GM11168 (cell line): Measurements from ENCODE around the gene RHEX.
"Not testable (repeated sequence)": the region's sequence is repeated elsewhere in the genome, so short reads cannot be mapped to it uniquely, and the experiment has no call there.

Source experiments
- in situ Hi-C: fragments of 300-500 bp; cut with MboI; formaldehyde crosslinking; loops from one replicate; pipeline ENCODE4 v1.12.0; 2022; ENCODE audit warnings: low sequenced_read_pairs; ENCODE audit not compliant: unreplicated experiment

RHEX gene, protein sequence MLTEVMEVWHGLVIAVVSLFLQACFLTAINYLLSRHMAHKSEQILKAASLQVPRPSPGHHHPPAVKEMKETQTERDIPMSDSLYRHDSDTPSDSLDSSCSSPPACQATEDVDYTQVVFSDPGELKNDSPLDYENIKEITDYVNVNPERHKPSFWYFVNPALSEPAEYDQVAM

GRCh38 chr1:206052919-206053610 lies at the start of gene RHEX:
Gene RHEX (plus strand): TSS chr1:206053173. CDS start chr1:206097829, 44,656 bp downstream.
- in situ Hi-C loops = not testable (repeated sequence)

DNA sequence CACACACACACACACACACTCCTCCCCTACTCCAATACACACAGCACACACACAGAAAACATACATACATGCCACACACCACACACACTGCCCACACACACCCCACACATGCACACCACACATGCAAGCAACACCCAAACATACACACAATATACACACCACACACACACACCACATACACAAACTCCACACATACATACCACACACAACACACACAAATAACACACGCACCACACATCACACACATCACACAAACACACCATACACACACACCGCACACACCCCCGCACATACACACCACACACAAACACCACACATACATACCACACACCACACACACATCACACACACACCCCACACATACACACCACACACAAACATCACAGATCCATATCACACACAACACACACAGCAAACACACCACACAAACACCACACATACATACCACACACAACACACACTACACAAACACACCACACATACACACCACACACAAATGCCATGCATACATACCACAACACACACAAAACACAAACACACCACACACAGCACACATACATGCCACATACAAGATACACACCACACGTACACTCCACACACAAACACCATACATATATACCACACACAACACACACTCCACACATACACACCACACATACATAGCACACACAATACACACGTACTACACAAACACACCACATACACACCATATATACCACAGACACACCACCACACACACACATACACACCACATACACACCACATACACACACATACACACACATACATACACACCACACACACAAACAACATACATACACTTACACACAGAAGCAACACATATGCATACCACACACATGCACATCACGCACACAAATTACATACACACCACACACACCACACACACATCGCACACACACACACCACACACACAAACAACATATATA lies 48.8 kb upstream of the RHEX start:
- in situ Hi-C loops = no loop called here

- in situ Hi-C loops = no loop called here
Observed at GRCh38 chr1:206004826-206005225, 48.1 kb upstream of the RHEX start.

DNA sequence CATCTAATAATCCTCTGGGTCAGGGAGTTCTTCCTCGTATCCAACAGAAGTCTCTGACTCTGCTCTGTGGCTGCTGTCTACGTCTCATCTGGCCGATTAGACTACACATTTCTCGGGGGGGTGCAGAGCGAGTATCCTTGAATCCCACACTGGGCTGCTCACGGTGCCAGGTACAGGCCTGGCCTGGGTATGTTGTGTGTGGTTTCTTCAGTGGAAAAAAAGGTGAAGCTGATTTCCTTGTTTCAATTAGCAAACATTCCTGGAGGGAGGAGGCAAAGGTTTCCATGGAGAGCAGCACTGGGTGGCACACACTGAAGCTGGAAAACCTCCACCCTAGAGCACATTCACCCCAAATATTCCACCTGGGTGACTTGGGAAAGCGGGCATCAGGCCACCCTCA lies 47.7 kb upstream of the RHEX start:
- in situ Hi-C loops = no loop called here

GRCh38 chr1:206005778-206006180 lies 47.2 kb upstream of the RHEX start:
- in situ Hi-C loops = no loop called here

DNA sequence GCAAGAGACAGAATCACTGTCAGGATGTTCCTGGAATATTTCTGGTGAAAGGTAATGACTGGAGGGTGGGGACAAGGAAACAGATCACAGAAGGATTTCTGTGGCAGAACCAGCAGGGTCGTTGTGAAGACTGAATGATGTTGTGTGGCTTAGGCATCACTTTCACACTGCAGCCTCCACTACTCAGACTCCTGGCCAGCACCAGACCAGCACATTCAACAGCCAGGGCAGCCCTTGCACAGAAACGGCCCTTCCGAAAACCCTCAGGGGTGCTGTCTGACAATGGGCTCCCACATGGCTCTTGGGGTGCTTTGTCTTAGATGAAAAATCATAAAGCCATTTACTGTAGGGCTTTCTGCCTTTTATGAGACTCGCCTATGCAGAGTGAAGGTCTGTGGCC lies 46.0 kb upstream of the RHEX start:
- in situ Hi-C loops = no loop called here

GRCh38 chr1:206010060-206010459 lies 42.9 kb upstream of the RHEX start:
- in situ Hi-C loops = no loop called here

- in situ Hi-C loops = no loop called here
Observed at GRCh38 chr1:206011057-206011456, 41.9 kb upstream of the RHEX start.

DNA sequence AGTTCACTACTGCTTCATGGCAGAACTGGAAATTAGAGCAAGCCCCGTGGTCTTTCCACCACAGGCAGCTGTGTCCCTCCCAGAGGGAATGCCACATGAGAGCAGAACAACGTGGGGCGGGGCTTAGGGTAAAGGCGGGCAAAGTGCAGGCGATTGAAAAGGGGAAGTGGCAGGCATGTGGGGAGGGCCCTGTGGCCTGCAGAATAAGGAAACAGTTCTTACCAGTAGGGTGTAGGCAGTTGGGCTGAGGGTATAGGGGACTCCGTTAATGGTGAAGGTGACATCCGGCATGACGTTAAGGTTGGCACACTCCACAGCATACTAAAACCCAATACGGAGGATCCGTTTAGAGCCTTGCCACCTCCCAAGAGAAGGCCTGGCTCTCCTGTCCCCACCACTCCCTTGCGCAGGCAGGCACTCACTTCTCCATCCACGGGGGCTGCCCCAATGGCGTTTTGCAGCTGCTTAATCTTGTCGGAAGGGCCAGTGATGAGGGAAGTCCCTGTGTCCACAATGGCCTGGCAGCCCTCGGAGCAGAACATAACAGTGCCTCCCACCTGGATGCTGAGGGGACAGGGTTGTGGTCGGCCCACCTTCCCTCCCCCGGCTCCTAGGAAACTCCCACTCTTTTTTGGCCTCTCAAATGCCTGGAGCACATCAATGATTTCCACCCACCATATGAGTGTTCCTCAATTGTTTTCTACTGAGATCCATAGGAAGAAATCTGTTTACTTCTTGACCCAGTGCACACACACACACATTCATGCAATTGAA lies 40.7 kb upstream of the RHEX start:
- in situ Hi-C loops = no loop called here

- in situ Hi-C loops = no loop called here
Observed at GRCh38 chr1:206013026-206013795, 39.8 kb upstream of the RHEX start.

DNA sequence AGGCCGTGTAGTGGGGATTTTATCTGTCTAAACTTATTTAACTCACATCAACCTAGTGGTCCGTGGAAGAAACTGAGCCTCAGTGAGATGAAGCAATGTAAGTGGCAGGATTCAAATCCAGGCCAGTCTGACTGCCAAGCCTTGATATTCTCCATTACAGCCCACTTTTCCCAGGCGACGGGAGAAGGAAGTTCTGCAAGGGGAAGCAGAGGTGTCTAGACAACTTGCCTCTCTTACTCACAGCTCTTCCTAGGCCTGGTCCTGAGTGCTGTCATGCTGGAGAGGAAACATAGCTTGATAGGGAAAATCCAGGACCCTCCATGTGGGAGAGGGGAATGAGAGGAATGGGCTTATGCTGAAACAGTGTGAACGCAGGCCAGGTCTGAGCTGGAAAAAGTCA lies 38.4 kb upstream of the RHEX start:
- in situ Hi-C loops = no loop called here

GRCh38 chr1:206015071-206015470 lies 37.9 kb upstream of the RHEX start:
- in situ Hi-C loops = no loop called here

GRCh38 chr1:206020393-206021007 lies 32.5 kb upstream of the RHEX start:
- in situ Hi-C loops = no loop called here

GRCh38 chr1:206021008-206021625 lies 31.9 kb upstream of the RHEX start:
- in situ Hi-C loops = no loop called here

GRCh38 chr1:206021626-206022365 lies 31.2 kb upstream of the RHEX start:
- in situ Hi-C loops = no loop called here

- in situ Hi-C loops = no loop called here
Observed at GRCh38 chr1:206022766-206023165, 30.2 kb upstream of the RHEX start.

- in situ Hi-C loops = no loop called here
Observed at GRCh38 chr1:206023695-206024094, 29.3 kb upstream of the RHEX start, which contains the start of gene CTSE. Gene CTSE (minus strand): TSS chr1:206023895. CDS start chr1:206023791, 104 bp downstream.

DNA sequence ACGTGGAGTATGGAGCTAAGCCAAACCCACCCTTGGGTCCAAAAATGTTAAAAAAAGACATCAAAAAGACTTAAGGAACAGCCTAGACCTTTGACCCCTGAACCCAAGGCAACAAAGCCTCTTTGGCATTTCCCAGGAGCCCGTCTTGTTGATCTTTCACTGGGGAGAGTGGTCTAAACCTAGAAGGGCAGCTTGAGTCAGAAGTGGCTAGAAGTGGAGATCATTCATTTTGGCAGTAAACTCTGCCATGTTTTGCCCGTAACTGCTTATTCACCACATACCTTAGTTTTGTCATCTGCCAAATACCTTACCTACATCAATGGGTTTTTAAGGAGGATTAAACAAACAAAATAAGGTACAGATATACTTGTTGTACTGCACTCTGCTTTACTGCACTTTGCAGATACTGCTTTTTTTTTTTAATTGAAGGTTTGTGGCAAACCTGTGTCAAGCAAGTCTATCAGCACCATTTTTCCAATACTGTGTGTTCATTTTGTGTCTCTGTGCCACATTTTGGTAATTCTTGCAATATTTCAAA lies 27.6 kb upstream of the RHEX start:
- in situ Hi-C loops = no loop called here
